IgD-negative memory B cell (primary cell): ENCODE data around the gene ABCB11. TPM values are rescaled to one million over a fixed set of nuclear protein-coding genes. Genes with fewer than 3 reads are reported as not detected.

Experiments
- H3K27ac Mint-ChIP-seq, 3 donors: one replicate each; pipeline ENCODE4 v1.8.0; 2020 to 2022; ENCODE audit warnings: mild to moderate bottlenecking in 3 of 3, mixed read lengths in 3 of 3, moderate library complexity in 1 of 3
- H3K27me3 Mint-ChIP-seq: one replicate; pipeline ENCODE4 v1.8.0; 2021; ENCODE audit warnings: mixed read lengths
- H3K36me3 Mint-ChIP-seq: one replicate; pipeline ENCODE4 v1.8.0; 2020; ENCODE audit warnings: mild to moderate bottlenecking, mixed read lengths
- H3K4me1 Mint-ChIP-seq, 3 donors: one replicate each; pipeline ENCODE4 v1.8.0; 2020 to 2022; ENCODE audit warnings: mixed read lengths in 3 of 3, mild to moderate bottlenecking in 1 of 3
- H3K4me3 Mint-ChIP-seq, 4 donors: one replicate each; pipeline ENCODE4 v1.8.0; 2020 to 2022; ENCODE audit warnings: mild to moderate bottlenecking in 4 of 4, mixed read lengths in 4 of 4, moderate library complexity in 3 of 4
- H3K9me3 Mint-ChIP-seq, 3 donors: one replicate each; pipeline ENCODE4 v1.8.0; 2020 to 2021; ENCODE audit warnings: mixed read lengths in 3 of 3, mild to moderate bottlenecking in 1 of 3
- polyA plus RNA-seq: library from polyadenylated mRNA; unstranded; fragments of 300-500 nt; fragmentation: Illumina TruSeq; gene quantifications from one replicate; pipeline ENCODE4 v1.2.3, GENCODE V29; 2021

ABCB11 gene
- polyA plus RNA-seq, 1 donor from 2014 or later = not detected

DNA sequence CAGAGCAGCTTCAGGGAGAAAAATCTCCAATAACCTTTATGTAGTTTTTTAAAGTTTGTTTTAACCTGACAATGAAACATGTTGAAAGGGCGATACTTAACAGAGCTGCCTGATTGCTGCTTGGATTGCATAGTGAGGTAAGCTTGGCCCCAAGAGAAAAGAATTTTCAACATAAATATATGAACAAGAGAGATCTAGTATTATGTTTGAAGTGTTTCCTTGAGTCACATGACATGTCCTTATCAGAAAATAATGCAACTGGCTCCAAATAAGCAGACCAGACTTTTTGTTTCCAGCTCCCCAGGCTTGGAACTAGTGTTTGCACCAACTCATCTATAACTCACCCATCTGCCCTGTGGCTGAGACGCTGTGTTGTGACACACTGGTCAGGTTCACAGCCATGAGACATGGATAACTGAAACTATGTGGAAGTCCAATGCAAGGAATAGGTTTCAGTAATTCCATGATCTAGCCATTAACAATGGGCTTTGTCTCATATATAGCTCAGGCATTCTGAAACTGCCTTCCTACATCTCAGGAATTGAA is 44.7 kb downstream of the ABCB11 start:
- H3K4me1 Mint-ChIP-seq = no peaks in the 10 kb centered on the region
- H3K36me3 Mint-ChIP-seq = no peaks in the 10 kb centered on the region
- H3K9me3 Mint-ChIP-seq = no peaks in the 10 kb centered on the region
- no peak overlapping the region for H3K4me3 Mint-ChIP-seq
- H3K27me3 Mint-ChIP-seq = no peaks in the 10 kb centered on the region
- no peak overlapping the region for H3K27ac Mint-ChIP-seq

DNA sequence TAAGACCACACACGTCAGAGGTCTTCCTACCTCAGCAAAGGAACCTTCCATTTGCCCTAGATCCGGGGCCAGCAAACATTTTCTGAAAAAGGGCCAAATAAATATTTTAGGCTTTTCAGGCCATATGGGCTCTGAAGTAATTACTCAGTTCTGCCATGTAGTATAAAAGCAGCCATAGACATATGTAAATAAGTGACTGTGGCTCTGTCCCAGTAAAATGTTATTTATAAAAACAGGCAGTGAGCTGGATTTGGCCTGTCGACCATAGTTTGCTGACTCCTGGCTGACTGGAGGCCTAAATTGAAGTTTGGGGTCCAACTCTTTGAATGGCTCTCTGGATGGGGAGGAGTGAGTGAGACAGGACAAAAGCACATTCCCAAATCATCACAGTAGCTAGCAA is 49.5 kb downstream of the ABCB11 start:
- H3K27me3 Mint-ChIP-seq = no peaks in the 10 kb centered on the region
- H3K4me3 Mint-ChIP-seq = no peak overlapping the region
- H3K36me3 Mint-ChIP-seq = no peaks in the 10 kb centered on the region
- no peak overlapping the region for H3K27ac Mint-ChIP-seq
- no peaks in the 10 kb centered on the region for H3K9me3 Mint-ChIP-seq
- H3K4me1 Mint-ChIP-seq = peaks cover 0 to 4% (median 0%) of the 10 kb centered on the region in 3 donors

DNA sequence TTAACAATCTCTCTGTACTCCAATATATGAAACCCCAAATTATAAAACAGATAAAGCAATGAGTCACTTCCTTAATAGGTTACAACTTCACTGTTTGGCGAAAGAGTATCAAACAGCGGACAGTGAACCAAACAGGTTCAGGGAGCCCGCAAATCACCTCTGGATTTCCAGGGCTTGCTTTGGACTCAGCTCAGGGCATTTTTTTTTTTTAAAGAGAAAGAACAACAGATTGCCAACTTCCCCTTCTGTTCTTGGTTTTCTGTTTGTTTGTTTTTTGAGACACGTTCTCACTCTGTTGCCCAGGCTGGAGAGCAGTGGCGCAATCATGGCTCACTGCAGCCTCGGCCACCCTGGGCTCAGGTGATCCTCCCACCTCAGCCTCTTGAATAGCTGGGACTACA is 52.7 kb downstream of the ABCB11 start:
- peaks cover 0 to 9% (median 3%) of the 10 kb centered on the region in 3 donors for H3K4me1 Mint-ChIP-seq
- H3K27me3 Mint-ChIP-seq = no peaks in the 10 kb centered on the region
- H3K36me3 Mint-ChIP-seq = no peaks in the 10 kb centered on the region
- H3K9me3 Mint-ChIP-seq = no peaks in the 10 kb centered on the region
- H3K27ac Mint-ChIP-seq = no peak overlapping the region
- H3K4me3 Mint-ChIP-seq = no peak overlapping the region

DNA sequence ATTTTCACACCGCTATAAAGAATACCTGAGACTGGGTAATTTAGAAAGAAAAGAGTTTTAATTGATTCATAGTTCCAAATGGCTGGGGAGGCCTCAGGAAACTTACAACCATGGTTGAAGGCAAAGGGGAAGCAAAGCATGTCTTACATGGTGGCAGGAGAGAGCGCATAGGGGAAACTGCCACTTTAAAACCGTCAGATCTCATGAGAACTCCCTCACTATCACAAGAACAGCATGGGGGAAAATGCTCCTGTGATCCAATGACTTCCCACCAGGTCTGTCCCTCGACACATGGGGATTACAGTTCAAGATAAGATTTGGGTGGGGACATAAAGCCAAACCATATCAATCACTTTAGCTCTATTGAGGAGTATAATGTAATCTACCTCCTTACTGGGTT is 53.5 kb downstream of the ABCB11 start:
- no peak overlapping the region for H3K4me3 Mint-ChIP-seq
- H3K4me1 Mint-ChIP-seq = peaks cover 0 to 9% (median 3%) of the 10 kb centered on the region in 3 donors
- no peak overlapping the region for H3K27ac Mint-ChIP-seq
- no peaks in the 10 kb centered on the region for H3K27me3 Mint-ChIP-seq
- no peaks in the 10 kb centered on the region for H3K9me3 Mint-ChIP-seq
- no peaks in the 10 kb centered on the region for H3K36me3 Mint-ChIP-seq

DNA sequence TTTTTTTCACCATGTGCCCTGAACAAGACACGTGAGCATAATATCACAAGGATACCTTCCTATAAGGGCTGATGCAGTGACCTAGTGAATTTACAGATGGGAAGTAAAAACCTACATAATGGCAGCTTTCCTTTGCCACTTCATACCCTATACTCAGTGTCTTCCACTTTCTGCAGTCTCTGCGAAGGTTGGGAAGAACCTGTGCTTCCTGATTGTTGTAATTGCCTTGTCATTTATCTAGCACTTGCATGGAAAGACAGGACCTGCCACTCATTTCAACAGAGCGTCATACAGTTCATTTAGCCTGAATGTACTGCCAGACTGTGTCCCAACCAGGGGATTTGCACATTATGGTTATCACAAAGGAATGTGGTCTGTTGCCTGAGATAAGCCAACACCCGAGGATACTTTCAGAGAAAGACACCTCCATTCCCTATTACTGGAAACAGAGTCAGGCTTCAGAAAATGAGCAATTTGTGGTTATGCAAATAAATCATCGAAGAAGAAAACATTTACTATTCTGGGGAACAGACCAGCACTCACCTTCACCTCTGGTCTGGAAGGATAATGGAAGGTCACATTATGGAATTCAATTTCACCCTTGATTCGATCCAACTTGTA is 55.0 kb downstream of the ABCB11 start:
- Mint-ChIP-seq H3K9me3 (no peaks in the 10 kb centered on the region), H3K4me3 (no peak overlapping the region), H3K36me3 (no peaks in the 10 kb centered on the region), H3K4me1 (peaks cover 0 to 9% (median 3%) of the 10 kb centered on the region in 3 donors), H3K27me3 (no peaks in the 10 kb centered on the region), H3K27ac (no peak overlapping the region)

DNA sequence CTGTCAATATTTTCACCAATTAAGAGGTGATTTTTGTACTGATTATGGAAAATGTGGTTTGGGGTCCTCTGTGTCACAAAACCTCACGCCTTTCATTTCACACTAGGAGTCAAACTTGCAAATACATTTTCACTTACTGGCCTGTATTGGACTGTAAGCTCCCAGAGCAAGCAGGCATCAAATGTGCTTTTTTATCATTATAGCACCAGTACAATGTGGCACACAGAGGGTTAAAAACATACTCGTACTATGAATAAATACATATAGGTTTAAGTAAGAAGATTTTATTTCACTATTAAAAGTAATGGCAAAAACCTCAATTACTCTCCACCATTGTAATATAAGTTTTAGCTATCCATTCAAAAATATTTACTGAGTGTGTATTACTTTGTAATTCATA is 56.7 kb downstream of the ABCB11 start:
- no peak overlapping the region for H3K4me3 Mint-ChIP-seq
- no peaks in the 10 kb centered on the region for H3K36me3 Mint-ChIP-seq
- H3K9me3 Mint-ChIP-seq = no peaks in the 10 kb centered on the region
- H3K27ac Mint-ChIP-seq = no peak overlapping the region
- H3K27me3 Mint-ChIP-seq = no peaks in the 10 kb centered on the region
- peaks cover 0 to 8% (median 3%) of the 10 kb centered on the region in 3 donors for H3K4me1 Mint-ChIP-seq

DNA sequence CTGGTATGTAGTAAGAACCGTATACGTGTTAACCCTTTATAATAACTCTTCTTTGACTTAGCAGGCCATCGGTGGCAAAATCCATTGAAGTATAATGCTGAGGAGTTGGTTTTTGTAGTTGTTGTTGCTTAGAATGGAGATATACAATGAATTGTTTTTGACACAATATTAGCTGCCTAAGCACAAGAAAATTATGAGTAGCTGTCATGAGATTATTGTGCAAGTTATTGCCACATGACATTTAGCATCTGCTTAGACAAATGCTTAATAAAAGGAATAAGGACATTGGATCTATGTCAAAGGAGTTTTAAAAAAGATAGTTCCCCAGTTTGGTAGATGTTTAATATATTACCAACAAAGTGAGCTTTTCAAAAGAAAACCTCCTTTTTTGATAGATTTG is 59.9 kb downstream of the ABCB11 start:
- Mint-ChIP-seq H3K9me3 (no peaks in the 10 kb centered on the region), H3K27me3 (no peaks in the 10 kb centered on the region), H3K36me3 (no peaks in the 10 kb centered on the region)

DNA sequence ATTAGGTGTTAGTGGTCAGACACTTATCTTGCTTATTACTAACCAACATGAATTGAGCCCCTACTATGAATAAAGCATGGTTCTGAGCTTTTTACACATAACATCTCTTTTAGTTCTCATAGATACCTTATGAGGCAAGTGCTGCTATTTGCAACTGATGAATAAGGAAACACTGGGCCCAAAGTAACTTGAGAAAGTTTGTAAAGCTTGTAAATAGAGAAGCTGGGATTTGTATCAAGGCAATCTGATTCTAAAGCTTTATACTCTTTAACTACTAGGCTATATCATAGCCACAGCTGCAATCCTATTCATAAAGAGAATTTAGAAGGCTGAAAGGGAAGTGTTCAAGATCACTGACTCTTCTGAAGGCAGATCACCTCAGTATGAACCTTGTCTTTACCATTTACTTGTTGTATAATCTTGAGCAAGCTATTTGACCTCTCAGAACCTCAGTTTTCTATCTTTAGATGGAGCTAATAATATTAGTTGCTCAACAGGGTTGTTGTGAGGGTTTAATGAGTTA is 60.4 kb downstream of the ABCB11 start:
- peaks cover 1% of the 10 kb centered on the region for H3K36me3 Mint-ChIP-seq

More for the DNA sequence above, 59.9 kb downstream of the ABCB11 start:
- Mint-ChIP-seq H3K4me3 (no peak overlapping the region), H3K27ac (no peak overlapping the region), H3K4me1 (peaks cover 0 to 3% (median 3%) of the 10 kb centered on the region in 3 donors)

DNA sequence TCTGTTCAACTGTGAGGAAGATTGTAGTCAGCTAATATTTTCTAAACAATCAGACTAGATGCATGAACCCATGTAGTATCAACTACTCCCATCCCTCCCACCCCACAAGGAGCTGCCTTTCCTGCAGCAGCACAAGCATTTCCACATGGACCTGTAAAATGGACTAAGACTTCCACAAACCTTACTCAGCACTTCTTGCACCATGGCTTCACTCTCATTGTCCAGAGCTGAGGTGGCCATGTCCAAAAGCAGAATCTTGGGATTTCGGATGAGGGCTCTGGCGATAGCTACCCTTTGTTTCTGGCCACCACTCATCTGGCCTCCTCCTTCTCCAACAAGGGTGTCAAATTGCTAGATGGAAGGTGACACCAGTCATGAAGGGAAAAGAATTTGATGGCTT is 61.3 kb downstream of the ABCB11 start:
- peaks cover 0 to 1% (median 0%) of the 10 kb centered on the region in 3 donors for H3K4me1 Mint-ChIP-seq
- no peaks in the 10 kb centered on the region for H3K9me3 Mint-ChIP-seq
- no peak overlapping the region for H3K4me3 Mint-ChIP-seq
- no peak overlapping the region for H3K27ac Mint-ChIP-seq
- H3K36me3 Mint-ChIP-seq = peaks cover 1% of the 10 kb centered on the region
- no peaks in the 10 kb centered on the region for H3K27me3 Mint-ChIP-seq

More for the DNA sequence above, 60.4 kb downstream of the ABCB11 start:
- no peaks in the 10 kb centered on the region for H3K27me3 Mint-ChIP-seq
- H3K4me3 Mint-ChIP-seq = no peak overlapping the region
- no peaks in the 10 kb centered on the region for H3K9me3 Mint-ChIP-seq
- peaks cover 0 to 1% (median 0%) of the 10 kb centered on the region in 3 donors for H3K4me1 Mint-ChIP-seq
- no peak overlapping the region for H3K27ac Mint-ChIP-seq

DNA sequence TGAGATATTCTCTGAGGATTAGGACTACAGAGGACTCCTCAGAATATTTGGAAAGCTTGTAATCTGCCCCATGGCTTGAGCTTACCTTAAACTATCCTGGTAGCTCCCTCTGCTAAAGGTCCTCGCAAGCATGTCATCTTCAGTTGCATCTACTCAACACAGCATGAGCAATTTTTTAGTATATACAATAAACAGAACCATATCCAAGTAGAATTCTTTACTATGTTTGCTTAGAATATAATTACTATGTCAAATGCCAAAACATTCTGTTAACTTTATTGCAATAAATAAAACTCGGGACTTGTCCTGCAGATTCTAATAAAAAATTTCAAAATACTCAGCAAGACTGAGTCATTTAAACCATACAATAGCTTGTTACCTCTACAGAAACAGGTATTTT is 62.8 kb downstream of the ABCB11 start:
- Mint-ChIP-seq H3K36me3 (peaks cover 1% of the 10 kb centered on the region), H3K9me3 (no peaks in the 10 kb centered on the region), H3K27me3 (no peaks in the 10 kb centered on the region), H3K4me1 (peaks cover 0 to 1% (median 0%) of the 10 kb centered on the region in 3 donors), H3K4me3 (no peak overlapping the region), H3K27ac (no peak overlapping the region)

DNA sequence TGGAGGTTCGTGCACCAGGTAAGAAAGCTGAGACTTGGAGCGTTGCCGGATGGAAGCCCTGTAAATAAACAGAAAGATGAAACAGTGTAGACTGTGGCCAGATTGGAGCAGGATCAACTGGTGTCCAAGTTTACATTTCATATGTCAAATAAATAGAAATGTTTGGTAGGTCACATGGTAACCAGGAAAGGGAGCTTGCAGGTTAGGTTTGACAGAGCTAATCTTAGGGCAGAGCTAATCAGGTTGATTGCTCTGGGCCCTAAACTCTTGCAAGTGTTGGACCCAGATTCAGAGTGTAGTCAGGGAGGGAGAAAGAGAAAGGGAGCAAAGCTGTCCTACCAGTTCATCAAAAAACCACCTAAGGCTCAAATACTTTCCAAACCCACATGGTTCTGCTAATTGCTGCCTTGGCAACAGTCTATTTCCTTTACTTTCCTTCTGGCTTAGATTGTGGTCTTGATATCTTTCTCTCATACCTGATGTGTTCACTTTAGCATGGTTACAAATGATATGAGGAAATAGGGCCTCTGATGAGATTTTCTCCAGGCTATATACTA is 66.8 kb downstream of the ABCB11 start:
- Mint-ChIP-seq H3K36me3 (peaks cover 1% of the 10 kb centered on the region), H3K27ac (no peak overlapping the region), H3K4me3 (no peak overlapping the region), H3K9me3 (no peaks in the 10 kb centered on the region), H3K27me3 (no peaks in the 10 kb centered on the region), H3K4me1 (peaks cover 0 to 1% (median 0%) of the 10 kb centered on the region in 3 donors)

DNA sequence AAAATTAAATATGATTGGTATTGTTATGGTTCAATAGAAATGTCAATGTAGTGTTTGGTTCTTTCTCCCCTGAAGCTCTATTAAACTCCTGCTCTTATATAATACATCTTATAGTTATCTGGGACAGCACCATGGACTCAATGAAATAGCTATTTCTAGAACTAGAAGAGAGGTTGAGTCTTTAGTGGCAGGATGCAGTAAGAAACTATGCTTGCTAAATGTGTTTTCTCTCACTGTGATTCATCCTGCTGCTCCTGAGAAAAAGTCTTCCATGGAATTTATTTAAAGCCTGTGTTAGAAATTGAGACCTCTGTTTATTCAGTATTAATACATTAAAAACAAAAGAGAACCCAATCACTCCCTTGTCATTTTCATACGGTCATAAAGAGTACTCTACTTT is 68.5 kb downstream of the ABCB11 start:
- Mint-ChIP-seq H3K27me3 (peaks cover under 1% of the 10 kb centered on the region), H3K36me3 (peaks cover 1% of the 10 kb centered on the region), H3K4me3 (no peak overlapping the region), H3K27ac (no peak overlapping the region), H3K4me1 (peaks cover 0 to 1% (median 0%) of the 10 kb centered on the region in 3 donors), H3K9me3 (no peaks in the 10 kb centered on the region)

DNA sequence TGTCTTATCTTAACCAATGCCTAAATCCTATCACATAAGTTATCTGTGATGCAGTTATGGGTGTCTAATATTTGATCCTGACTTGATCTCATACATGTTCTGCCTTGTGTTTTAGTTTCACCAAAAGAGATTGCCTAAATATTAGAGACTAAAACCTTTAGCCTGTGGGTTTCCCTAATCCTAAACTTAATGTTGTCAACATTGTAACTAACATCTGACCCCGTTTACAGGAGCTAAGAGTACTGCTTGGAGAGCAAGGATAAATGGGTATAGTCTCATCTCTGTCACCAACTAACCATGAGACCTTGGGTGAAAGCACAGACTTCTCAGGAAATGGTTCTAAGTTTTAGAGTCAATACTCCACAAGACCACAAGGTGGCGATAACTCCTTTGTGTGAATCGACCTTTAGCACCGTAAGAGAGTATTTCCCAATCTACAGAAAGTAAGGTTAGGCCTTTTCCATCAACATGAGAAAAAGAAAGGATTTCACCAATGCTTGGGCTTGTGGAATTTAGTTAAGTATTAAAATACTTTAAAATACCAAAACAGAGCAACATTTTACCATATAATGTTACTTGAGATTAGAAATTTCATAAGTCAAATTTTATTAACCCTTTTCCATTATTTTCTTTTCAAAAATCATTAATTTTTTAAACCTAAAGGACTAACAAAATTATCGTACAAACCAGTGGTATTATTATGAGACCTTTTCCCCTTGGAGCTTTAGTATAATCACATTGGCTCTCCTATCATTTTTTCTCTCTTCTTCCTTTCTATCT is 69.5 kb downstream of the ABCB11 start:
- peaks cover 0 to 1% (median 0%) of the 10 kb centered on the region in 3 donors for H3K4me1 Mint-ChIP-seq
- peaks cover 1% of the 10 kb centered on the region for H3K36me3 Mint-ChIP-seq
- peaks cover 2% of the 10 kb centered on the region for H3K27me3 Mint-ChIP-seq
- no peaks in the 10 kb centered on the region for H3K9me3 Mint-ChIP-seq
- no peak overlapping the region for H3K27ac Mint-ChIP-seq
- H3K4me3 Mint-ChIP-seq = no peak overlapping the region

DNA sequence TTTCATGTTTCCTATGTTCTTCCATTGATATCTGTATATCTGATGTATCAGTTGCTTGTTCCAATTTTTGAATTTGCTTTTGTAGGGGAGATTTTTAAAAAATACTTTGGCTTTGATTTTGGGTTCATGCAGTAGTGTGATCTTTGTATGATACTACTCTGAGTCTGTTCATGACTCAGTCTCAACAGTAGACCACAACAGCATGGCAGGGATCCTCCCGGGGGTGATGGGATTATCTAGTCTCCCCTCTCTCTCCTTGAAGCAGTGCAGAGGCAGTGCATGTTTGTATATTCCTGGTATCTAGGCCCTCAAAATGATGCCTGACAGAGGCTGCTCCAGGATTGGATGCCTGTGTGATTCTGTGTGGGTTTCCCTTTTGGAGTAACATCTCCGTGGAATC is 74.7 kb downstream of the ABCB11 start:
- no peaks in the 10 kb centered on the region for H3K4me1 Mint-ChIP-seq
- peaks cover 1 to 21% (median 9%) of the 10 kb centered on the region in 3 donors for H3K9me3 Mint-ChIP-seq
- no peak overlapping the region for H3K4me3 Mint-ChIP-seq
- H3K27me3 Mint-ChIP-seq = peaks cover 4% of the 10 kb centered on the region
- no peak overlapping the region for H3K27ac Mint-ChIP-seq
- H3K36me3 Mint-ChIP-seq = peaks cover 2% of the 10 kb centered on the region

DNA sequence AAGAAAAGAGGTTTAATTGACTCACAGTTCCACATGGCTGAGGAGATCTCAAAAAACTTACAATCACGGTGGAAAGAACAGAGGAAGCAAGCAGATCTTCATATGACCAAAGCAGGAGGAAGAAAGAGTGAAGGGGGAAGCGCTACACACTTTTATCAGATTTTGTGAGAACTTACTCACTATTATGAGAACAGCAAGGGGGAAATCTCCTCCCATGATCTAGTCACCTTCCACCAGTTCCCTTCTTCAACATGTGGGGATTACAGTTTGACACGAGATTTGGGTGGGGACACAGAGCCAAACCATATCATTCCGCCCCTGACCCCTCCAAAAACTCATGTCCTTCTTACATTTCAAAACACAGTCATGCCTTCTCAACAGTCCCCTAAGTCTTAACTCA is 75.8 kb downstream of the ABCB11 start:
- H3K4me1 Mint-ChIP-seq = no peaks in the 10 kb centered on the region
- no peak overlapping the region for H3K27ac Mint-ChIP-seq
- peaks cover 2% of the 10 kb centered on the region for H3K36me3 Mint-ChIP-seq
- no peak overlapping the region for H3K4me3 Mint-ChIP-seq
- peaks cover 1 to 21% (median 9%) of the 10 kb centered on the region in 3 donors for H3K9me3 Mint-ChIP-seq
- H3K27me3 Mint-ChIP-seq = peaks cover 4% of the 10 kb centered on the region
